DLD1 (cell line): ENCODE measurements around the gene KRI1.
"Not testable (repeated sequence)": the region's sequence is repeated elsewhere in the genome, so short reads cannot be mapped to it uniquely, and the experiment has no call there.

Experiments used
- in situ Hi-C: cut with HindIII; loops from 2 replicates; pipeline ENCODE4 v1.10.0; 2017; ENCODE audit warnings: low sequenced_read_pairs

KRI1 gene

DNA sequence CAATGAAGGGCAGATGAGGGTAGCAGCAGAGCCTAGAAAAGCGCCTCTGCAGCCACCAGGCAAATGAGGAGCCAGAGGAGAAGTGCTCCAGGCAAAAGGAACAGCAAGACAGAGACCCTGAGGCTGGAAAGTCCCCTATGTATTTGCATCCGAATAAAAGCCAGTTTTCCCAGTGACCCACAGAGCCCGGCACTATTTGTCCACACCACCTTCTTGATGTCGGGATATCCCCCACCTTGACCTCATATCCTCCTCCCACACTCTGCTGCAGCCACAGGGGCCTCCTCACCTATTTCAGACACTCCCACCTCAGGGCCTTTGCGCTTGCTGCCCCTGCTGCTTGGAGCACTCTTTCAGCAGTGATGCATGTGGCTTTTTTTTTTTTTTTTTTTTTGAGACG is 15.5 kb downstream of the KRI1 start:
- in situ Hi-C loops, result no loop called here

GRCh38 chr19:10549733-10550132 is 16.1 kb downstream of the KRI1 start:
- in situ Hi-C loops, result no loop called here

DNA sequence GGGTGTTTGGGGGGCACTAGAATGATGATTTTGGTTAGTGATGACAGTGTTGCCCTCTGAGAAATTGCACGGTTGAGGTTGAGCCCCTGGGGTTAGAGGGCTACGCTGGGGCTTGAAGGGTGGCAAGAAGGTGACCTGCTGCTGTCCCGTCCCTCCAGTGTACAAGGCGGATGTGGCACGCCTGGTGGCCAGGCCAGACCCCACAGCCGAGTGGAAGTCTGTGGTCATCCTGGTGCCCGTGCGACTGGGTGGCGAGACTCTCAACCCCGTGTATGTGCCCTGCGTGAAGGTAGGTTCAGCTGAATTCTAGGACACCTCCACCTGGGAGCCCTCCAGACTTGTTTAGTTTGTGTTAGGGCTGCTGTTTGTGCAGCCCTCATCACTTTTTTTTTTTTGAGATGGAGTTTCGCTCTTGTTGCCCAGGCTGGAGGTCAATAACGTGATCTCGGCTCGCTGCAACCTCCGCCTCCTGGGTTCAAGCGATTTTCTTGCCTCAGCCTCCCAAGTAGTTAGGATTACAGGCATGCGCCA is 17.0 kb downstream of the KRI1 start:
- in situ Hi-C loops, result no loop called here

DNA sequence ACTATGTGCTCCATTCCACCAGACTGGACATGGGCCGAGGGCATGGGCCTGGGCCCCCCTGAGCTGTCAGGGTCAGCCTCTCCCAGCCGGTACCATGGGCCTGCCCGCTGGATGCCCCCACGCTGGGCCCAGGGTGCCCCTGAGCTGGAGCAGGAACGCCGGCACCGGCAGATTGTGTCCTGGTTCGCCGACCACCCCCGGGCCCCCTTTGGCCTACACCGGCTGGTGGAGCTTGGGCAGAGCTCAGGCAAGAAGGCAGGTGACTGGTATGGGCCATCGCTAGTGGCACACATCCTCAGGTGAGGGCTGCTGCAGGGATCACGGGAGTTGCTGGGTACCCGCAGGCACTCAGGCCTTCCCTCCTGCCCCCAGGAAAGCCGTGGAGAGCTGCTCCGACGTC is 19.0 kb downstream of the KRI1 start:
- in situ Hi-C loops, result no loop called here

- in situ Hi-C loops, result no loop called here
Measured at GRCh38 chr19:10544753-10545251, 21.0 kb downstream of the KRI1 start.

DNA sequence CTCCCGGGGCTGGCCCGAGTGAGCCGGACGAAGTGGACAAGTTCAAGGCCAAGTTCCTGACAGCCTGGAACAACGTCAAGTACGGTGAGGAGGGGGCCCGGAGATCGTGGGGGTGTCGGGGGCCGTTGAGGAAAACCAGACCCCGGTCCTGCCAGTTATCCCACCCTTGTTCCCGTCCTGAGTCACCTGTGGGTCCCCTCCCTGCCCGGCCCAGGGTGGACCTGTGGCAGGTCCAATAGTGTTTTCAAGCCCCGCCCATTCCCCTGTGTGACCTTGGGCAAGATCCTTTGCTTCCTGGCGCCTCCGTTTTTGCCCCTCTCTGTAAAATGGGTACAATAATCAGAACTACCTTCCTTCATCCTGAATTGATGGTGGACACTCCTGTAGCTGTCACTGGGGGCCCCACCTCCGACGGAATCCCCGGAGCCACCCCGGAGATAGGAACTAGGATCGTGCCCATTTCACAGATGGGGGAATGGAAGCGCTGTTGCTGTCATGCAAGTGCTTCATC is 21.5 kb downstream of the KRI1 start:
- in situ Hi-C loops, result no loop called here

DNA sequence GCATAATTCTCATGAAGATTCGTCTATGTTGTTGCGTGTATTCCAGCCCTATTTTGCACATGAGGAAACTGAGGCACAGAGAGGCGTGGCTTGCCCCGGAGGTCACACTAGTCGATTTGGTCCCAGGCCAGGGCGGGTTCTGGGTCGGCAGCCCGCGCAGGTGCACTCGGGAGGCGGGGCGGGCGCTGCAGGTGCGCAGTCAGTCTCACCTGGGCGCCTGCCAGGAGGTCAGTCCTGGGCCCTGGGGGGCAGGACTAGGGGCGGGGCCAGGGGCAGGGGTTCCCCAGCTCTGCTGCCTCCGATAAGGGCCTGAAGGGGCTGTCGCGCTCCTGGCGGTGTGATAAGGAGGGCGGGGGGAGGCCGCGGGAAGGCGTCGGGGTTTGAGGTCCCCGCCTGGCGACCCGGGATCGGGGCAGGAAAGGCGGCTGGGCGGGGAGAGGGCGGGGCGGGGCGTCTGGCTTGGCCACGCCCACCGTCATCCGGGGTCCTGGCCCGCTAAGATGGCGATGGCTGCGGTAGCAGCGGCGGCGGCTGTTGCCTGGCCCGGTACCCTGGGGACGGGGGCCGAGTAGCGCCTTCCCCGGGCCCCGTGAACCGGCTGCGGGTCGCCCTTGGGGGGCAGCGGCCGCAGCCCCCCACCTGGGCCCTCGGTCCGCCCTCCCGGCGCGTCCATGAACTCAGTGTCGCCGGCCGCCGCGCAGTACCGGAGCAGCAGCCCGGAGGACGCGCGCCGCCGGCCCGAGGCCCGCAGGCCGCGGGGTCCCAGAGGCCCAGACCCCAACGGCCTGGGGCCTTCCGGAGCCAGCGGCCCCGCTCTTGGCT is 22.2 kb downstream of the KRI1 start, which contains the start of gene ATG4D:
Gene ATG4D, plus strand, starts transcription at position 485 of the 822 bp plus-strand sequence. Its CDS starts 187 bp downstream, at position 672.
- in situ Hi-C loops, result no loop called here

GRCh38 chr19:10543059-10543419 is 22.8 kb downstream of the KRI1 start:
- in situ Hi-C loops, result no loop called here

GRCh38 chr19:10539016-10539415 is 26.8 kb downstream of the KRI1 start:
- in situ Hi-C loops, result not testable (repeated sequence)

- in situ Hi-C loops, result no loop called here
Measured at GRCh38 chr19:10538204-10538983, 27.4 kb downstream of the KRI1 start.

DNA sequence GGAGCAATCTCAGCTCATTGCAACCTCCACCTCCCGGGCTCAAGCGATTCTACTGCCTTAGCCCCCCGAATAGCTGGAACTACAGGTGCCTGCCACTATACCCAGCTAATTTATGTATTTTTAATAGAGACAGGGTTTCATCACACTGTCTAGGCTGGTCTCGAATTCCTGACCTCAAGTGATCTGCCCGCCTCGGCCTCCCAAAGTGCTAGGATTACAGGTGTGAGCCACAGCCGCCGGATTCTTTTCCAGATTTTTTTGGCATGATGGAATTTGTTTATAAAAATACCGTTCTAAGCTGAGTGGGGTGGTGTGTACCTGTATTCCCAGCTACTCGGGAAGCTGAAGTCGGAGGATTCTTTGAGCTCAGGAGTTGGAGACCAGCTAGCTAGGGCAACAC is 28.1 kb downstream of the KRI1 start:
- in situ Hi-C loops, result no loop called here

DNA sequence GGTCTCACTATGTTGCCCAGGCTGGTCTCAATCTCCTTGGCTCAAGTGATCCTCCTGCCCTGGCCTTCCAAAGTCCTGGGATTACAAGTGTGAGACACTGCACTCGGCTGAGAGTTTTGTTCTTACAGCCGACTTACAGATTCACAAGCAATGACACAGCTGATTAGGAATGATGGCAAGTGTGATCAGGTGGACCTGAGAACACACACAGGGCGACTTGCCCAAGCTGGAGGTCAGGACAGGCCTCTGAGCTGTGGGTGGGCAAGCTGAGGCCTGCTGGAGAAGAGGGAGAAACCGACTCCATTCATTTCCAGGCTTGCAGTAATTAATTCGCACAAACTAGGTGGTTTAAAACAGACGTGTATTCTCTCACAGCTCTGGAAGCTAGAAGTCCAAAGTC is 30.2 kb downstream of the KRI1 start:
- in situ Hi-C loops, result no loop called here

- in situ Hi-C loops, result no loop called here
Measured at GRCh38 chr19:10533646-10534386, 32.0 kb downstream of the KRI1 start.

DNA sequence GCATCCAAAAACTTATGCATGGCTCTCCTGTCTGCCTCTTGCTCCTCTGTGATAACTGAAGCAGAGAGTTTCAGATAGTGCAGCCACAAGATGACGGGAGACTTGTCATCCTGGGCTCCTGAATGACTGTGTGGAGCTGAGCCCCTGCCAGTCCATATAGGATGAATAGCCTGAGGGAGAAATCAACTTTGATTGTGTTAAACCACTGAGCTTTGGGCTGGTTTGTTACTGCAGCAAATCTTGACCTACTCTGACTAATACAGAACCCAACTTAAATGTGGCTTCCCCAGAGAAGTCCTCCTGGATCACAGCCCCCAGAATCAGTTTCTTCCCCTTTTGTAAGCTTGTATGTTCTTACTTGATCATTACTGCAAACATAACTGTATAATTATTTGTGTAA is 33.4 kb downstream of the KRI1 start:
- in situ Hi-C loops, result no loop called here

GRCh38 chr19:10526887-10527286 is 38.9 kb downstream of the KRI1 start:
- in situ Hi-C loops, result not testable (repeated sequence)

GRCh38 chr19:10525636-10526035 is 40.2 kb downstream of the KRI1 start:
- in situ Hi-C loops, result no loop called here

DNA sequence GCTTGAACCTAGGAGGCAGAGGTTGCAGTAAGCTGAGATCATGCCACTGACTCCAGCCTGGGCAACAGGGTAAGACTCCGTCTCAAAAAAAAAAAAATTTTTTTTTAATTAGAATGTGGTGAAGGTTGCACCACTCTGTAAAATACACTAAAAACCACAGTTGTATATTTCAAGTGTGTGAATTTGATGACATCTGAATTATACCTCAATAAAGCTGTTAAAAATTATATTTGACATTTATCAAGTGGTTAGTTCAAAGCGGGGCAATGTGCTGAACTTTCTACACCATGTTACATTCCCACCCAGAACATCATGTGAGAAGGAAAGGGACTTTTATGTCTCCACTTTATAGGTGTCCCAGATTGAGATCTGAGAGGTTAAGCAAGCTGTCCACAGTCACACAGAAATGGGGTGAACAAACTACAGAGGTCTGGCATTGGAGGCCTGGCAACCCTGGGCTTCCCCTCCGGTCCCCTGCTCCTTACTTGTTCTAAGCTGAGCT is 42.6 kb downstream of the KRI1 start:
- in situ Hi-C loops, result no loop called here

DNA sequence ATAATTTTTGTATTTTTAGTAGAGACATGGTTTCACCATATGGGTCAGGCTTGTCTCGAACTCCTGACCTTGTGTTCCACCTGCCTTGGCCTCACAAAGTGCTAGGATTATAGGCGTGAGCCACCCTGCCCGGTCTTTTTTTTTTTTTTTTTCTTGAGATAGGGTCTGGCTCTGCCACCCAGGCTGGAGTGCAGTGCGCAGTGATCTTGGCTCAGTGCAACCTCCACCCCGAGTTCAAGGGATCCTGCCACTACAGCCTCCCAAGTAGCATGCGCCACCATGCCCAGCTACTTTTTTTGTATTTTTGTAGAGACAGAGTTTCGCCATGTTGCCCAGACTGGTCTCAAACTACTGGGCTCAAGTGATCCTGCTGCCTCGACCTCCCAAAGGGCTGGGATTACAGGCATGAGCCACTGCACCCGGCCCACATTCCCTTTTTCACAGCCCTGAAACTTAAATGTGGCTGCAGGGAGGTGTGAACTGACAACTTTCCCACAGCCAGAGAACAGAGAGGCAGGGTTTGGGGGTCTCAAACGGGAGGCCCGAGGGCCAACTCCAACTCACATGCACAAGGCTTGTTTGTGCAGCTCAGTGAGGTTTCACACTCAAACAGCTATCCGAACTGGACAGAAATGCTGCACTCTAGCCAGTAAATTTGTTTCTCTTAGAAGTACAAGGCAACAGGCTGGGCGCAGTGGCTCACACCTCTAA is 44.2 kb downstream of the KRI1 start:
- in situ Hi-C loops, result no loop called here

GRCh38 chr19:10520652-10521318 is 45.0 kb downstream of the KRI1 start:
- in situ Hi-C loops, result no loop called here
